ENCODE measurements around the gene SESN3. TPM values are rescaled to one million over a fixed set of nuclear protein-coding genes. Genes with fewer than 3 reads are reported as not detected.

SESN3 gene
- polyA plus RNA-seq, 1 of the 3 experiments (the other 2 are of a cell fraction), result 1.7 TPM

- no peak for TF ChIP-seq EZH2phosphoT487 (IDR thresholded peaks at IDR 0.05; ENCODE audit: borderline replicate concordance, low read depth)
- peak; percentile 49; the same call in 1 of the 2 replicates for TF ChIP-seq MXI1 (IDR thresholded peaks at IDR 0.05; ENCODE audit: low read depth, low read length)
- peak; percentile 19; the same call in 1 of the 2 replicates for TF ChIP-seq RAD21 (IDR thresholded peaks at IDR 0.05; ENCODE audit: low read length)
- no peak for TF ChIP-seq PBX3 (IDR thresholded peaks at IDR 0.05)
- TF ChIP-seq TAF1 (IDR thresholded peaks at IDR 0.05; ENCODE audit: borderline replicate concordance, low read depth, low read length), result no peak
- TF ChIP-seq RFX5 (IDR thresholded peaks at IDR 0.05; ENCODE audit: low read length), result peak; percentile 99
- TF ChIP-seq POLR2AphosphoS5 (IDR thresholded peaks at IDR 0.05; ENCODE audit: low read depth, low read length), result peak; percentile 38; the same call in 1 of the 2 replicates
These were observed 23.2 kb upstream of the SESN3 start (continued) for GRCh38 chr11:95254131-95254704.

GRCh38 chr11:95253141-95253540 lies 22.1 kb upstream of the SESN3 start:
- Histone ChIP-seq H3K27me3 (ENCODE audit: insufficient read depth) (no peaks in the 10 kb centered on the region), H3K27ac (ENCODE audit: low read depth in 2 of 2, low read length in 1 of 2) (peak overlapping the region in 1 of 2 experiments; percentile 94; a peak in 2 of 4 replicates), H3F3A (replicated peaks; ENCODE audit: insufficient read depth) (no peaks in the 10 kb centered on the region), H2AFZ (ENCODE audit: low read depth) (no peak overlapping the region), H3K36me3 (replicated peaks in 1 of 2; ENCODE audit: control insufficient read depth in 1 of 2, insufficient read depth in 2 of 2, low read length in 1 of 2) (no peaks in the 10 kb centered on the region), H3K4me1 (ENCODE audit: control insufficient read depth in 1 of 2, insufficient read depth in 2 of 2, low read depth in 1 of 2, low read length in 1 of 2) (peaks cover 5 to 28% of the 10 kb centered on the region in 2 experiments; a peak in 3 of 4 replicates), H3K9me2 (no peaks in the 10 kb centered on the region), H4K20me1 (ENCODE audit: insufficient read depth) (no peaks in the 10 kb centered on the region), H3K4me3 (ENCODE audit: low read depth in 2 of 2, low read length in 1 of 2) (no peak overlapping the region), H3K9ac (no peak overlapping the region), H3K79me2 (ENCODE audit: insufficient read depth) (no peaks in the 10 kb centered on the region), H3K4me2 (no peak overlapping the region), H3K9me3 (no peaks in the 10 kb centered on the region)
- ChIA-PET POLR2A (interaction anchor here (3.5 kb wide), 1 partner anchor 21 kb away, joined by 17 read pairs; the partner anchor contains the start of gene SESN3), CTCF (interaction anchor here (0.9 to 2.7 kb wide), 3 partner anchors 95 to 454 kb away, joined by 3 to 8 read pairs (median 3); no protein-coding TSS in a partner anchor)
- DNase-seq, result no peak
- TF ChIP-seq GATA2 (CRISPR knock-in tag; IDR thresholded peaks at IDR 0.05) (no peak), CTCF (IDR thresholded peaks at IDR 0.05) (no peak), SIN3A (IDR thresholded peaks at IDR 0.05; ENCODE audit: borderline replicate concordance, low read depth, low read length) (no peak), MEF2A (IDR thresholded peaks at IDR 0.05; ENCODE audit: borderline replicate concordance, low read depth) (no peak), NRF1 (IDR thresholded peaks at IDR 0.05; ENCODE audit: low read depth, low read length) (no peak), RFX5 (IDR thresholded peaks at IDR 0.05; ENCODE audit: low read length) (no peak), FOSL2 (IDR thresholded peaks at IDR 0.05; ENCODE audit: borderline replicate concordance, low read depth) (no peak), POLR2AphosphoS5 (IDR thresholded peaks at IDR 0.05; ENCODE audit: low read depth, low read length) (no peak), JUND (IDR thresholded peaks at IDR 0.05) (no peak), TAF1 (IDR thresholded peaks at IDR 0.05; ENCODE audit: borderline replicate concordance, low read depth, low read length) (no peak), MAX (IDR thresholded peaks at IDR 0.05; ENCODE audit: low read depth) (no peak), REST (IDR thresholded peaks at IDR 0.05; ENCODE audit: low read depth, low read length) (no peak)
- WGBS (ENCODE audit: low lambda C conversion rate), result 77% methylated on average over 2 of the region's 2 CpGs

Measured in SK-N-SH (cell line).